GM21529 (cell line): ENCODE measurements around the gene CCDC152.

ENCODE experiments used
- ATAC-seq: cut with Tn5 transposase; IDR thresholded peaks from one replicate; pipeline ENCODE4 v1.9.1; 2021; ENCODE audit not compliant: unreplicated experiment

Gene CCDC152

DNA sequence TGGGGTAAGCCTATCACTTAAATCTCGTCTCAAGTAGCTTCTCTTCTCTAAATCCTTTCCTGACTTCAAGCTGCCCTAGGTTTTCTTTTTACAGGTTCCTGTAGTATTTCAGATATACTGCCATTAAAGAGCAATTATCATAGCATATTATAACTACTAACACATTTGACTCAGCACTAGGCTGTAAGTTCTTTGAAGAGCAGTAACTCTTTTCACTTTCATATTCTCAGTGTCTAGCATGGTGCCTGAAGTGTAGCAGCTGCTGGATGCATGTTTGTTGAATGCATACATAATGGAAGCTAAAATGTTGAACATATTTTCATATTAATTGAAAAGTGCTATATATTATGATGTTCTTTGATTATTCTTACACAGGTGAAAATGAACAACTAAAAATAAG, 22.5 kb downstream of the CCDC152 start:
- no peak for ATAC-seq

- no peak for ATAC-seq
Observed at GRCh38 chr5:42781584-42781983, 25.0 kb downstream of the CCDC152 start.

DNA sequence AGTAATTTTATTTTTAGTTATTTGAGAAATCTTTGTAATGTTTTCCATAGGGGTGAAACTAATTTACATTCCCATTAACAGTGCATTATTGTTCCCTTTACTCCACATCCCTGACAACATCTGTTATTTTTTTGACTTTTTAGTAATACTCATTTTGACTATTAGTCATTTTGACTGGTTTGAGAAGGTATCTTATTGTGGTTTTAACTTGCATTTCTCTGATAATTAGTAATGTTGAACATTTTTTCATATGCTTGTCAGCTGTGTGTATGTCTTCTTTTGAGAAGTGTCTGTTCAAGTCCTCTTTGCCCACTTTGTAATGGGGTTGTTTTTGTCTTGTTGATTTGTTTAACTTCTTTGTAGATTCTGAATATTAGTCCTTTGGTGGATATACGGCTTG, 27.5 kb downstream of the CCDC152 start:
- ATAC-seq, result no peak

- ATAC-seq, result no peak
Observed at GRCh38 chr5:42785756-42786155, 29.1 kb downstream of the CCDC152 start.

DNA sequence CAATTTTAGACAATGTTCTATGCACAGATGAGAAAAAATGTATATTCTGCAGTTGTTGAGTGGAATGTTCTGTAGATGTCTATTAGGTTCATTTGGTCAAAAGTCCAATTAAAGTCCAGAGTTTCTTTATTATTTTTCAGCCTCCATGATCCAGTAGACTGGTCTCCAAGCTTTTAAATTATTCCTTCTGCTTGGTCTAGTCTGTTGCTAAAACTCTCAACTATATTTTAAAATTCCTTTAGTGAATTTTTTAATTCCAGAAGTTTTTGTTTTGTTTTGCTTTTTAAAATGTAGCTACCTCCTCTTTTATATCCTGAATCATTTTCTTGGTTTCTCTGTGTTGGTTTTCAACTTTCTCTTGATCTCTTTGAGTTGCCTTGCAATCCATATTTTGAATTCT, 30.5 kb downstream of the CCDC152 start:
- no peak for ATAC-seq

GRCh38 chr5:42787845-42788244, 31.2 kb downstream of the CCDC152 start:
- ATAC-seq, result no peak

DNA sequence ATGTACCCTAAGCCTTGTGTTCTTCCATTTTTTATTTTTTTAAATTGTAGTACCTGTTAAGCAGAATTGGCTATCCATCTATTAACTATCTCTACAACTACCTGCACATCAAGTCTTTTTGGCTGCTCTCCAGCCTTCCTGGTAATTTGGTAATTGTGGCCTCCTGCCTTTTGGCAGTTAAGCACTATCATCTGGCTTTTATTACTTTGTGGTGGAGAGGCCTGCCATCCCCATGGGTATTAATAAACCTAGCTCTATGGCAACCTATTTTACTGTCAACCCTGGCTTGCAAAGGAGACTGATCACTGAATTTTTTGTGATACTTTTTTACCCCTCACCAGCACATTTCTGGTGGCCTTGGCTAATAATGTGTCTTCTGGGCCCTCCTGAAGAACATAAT, 34.5 kb downstream of the CCDC152 start:
- ATAC-seq, result no peak

DNA sequence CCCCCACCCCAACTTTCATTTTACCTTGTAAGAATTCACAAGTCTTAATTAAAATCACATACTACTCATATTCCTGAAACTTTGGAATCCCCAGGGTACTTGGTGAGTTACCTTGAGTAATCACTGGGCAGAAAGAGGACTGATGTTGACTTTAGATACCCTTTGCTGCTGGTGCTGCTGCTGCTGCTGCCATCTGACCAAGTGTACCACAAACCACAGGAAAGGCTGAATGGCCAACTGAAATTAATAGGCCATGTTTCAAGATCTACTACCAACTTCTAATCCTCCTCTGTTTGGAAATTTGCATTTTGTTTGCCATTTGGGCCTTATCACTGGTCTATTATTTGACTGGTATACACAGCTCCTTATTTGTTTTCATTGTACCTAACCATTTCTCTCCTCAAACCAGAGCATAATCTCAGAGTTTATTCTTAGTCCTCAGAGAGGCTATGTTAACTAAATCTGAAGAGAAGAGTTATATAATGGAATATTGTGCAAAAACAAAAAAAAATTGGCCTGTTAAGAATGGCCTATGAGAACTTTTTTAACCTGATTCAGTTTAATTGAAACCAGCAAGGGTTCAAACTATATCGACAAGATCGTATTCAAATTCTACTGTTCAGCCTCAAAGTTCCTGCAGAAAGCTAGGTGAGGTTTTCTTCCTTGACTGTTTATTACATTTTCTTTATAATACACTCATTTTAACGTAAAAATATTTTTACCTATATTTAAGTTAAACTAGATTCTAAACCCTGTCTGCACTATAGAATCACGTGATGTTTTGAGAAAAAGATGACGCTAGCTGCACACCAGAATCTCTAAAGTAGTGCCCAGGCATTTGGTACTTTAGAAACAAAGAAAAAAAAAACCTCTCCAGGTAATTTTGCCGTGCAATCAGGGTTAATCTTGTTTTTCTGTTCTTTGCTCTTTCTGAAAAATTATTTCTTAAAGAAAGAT, 41.9 kb downstream of the CCDC152 start:
- no peak for ATAC-seq

DNA sequence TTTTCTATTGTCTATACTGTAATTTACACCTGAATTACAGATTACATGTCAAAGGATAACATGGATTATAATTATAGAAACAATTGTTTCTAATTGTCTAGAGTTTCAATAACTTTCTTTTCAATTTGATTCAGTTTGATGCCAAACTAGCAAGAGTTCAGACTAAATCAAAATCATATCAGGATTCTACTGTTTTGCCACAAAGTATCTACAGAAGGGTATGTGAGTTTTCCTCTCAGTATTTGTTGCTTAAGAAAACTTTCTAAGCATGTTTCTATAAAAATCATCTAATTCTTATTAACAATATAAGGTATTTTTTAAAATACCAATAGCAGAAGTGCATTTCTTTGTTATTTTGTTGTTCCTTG, 42.6 kb downstream of the CCDC152 start:
- ATAC-seq, result no peak

DNA sequence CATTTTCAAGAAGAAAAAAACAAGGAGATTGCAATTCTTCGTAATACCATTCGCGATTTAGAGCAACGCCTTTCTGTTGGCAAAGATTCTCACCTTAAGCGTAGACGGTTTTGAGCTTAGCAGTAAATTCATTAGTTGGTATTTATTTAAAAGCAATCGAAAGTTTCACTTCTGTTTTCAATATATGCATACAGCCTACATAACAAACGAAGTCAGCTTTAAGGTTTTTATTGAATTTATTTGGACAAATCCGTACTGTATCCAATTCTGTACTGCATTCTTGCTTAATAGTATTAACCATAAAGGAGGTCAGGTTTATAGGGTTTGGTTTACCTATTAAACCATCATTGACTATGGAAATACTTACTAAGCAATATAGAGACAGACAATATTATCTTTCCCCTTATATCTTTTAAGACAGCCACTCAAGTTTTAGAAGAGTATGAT, 43.1 kb downstream of the CCDC152 start:
- no peak for ATAC-seq

GRCh38 chr5:42800748-42801330, 44.2 kb downstream of the CCDC152 start:
- ATAC-seq, result no peak

GRCh38 chr5:42801516-42802166, 45.0 kb downstream of the CCDC152 start:
- no peak for ATAC-seq

GRCh38 chr5:42804717-42805339, 48.2 kb downstream of the CCDC152 start:
- ATAC-seq, result no peak

DNA sequence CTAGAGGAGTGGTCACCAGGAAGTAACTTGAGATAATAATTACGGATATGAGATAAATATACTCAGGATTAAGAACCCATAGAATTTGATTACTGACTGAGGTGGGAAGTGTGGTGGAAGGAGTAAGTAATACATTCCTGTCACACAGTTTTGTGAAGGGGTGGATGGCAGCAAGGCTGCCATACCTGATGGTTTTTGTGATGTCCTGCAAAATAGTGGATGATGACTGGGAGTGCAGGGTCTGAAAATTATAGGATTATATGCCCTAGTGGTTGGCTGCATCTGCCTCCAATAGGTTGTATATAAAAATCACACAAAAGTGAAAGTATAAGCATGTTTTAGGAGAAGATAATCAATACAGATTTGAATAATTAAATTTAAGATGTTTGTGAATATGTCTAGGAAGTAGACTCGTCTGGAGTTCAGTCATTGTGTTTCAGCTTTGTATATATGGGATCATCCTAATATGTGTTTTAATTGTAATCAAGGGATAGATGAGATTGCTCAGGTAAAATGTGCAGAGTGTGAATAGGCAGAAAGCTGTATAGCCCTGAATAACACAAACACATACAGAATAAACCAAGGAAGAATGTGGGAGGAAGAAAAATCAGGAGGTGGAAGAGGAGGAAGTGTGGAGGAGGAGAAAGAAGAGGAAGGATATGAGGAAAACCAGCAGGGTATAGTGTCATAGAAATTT, 49.5 kb downstream of the CCDC152 start:
- ATAC-seq, result no peak

DNA sequence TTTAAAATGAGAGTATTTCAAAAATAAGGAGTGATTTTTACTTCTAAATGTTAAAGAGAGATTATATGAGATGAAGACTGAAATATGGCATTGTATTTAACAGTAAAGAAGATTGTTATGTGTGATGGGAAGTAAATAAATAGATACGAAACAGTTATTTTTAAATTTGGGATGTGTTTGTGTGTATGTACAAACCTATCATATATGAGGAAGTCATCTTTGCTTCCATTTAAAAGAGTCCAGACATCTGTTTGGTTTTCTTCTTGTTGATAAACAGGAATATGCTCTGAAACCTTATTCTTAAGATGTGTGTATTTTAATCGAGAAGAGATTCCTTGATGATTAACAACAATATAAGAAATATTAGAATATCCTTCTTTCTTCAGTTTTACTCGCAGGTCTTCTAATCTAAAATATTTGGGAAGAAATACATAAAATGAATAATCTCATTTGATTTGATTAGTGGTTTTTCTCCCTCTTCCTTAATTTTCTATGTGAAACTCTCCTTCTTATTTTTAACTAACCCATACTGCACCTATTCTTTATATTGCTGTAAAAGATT, 50.2 kb downstream of the CCDC152 start:
- no peak for ATAC-seq

- no peak for ATAC-seq
Observed at GRCh38 chr5:42807722-42808447, 51.3 kb downstream of the CCDC152 start.

GRCh38 chr5:42808888-42809611, 52.4 kb downstream of the CCDC152 start:
- ATAC-seq, result no peak

DNA sequence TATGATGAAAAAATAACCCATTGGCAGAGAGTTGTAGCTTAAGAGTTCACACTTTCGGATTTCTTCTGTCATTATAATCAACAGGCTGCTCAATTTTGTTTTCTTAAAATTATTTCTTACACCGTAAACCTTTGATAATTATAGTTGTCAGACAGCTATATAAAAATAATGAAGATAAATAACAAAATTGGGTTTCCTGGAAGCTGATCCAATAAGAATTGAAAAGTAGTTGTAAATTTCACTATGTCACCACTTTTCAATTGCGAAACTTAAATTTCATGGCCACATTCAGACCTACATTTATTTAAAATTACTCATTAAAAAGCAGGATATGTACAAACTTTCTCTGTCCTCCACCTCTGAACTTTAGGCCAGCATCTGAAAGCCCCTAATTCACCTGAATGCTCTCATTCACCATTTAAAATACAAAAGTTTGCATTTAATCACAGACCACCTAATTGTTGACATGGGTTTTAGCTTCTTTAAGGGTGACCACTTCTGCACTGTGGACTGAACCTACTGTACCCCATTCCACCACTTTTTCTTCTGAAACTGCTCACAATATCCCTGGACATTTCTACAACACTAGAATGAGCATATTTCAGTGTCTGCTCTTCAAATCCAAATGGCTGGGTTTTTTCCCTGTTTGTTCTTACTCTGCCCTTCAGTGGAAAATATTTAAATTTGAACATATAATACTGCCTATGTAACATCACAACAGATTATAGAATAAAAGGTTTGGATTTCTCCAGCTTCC, 54.4 kb downstream of the CCDC152 start:
- ATAC-seq, result no peak
